KOPT-K1 (cell line): Measurements from ENCODE around the gene ANKRD65.
"Not testable (repeated sequence)": the region's sequence is repeated elsewhere in the genome, so short reads cannot be mapped to it uniquely, and the experiment has no call there.

Experiments used
- H3K27ac ChIP-seq: fragments of 200-600 bp; sonication (generic); 2 replicates; pipeline ENCODE4 v1.5.1; 2016; ENCODE audit warnings: antibody characterized with exemption, mild to moderate bottlenecking, low read depth, low read length; ENCODE audit not compliant: poor library complexity, severe bottlenecking
- H3K36me3 ChIP-seq: fragments of 200-600 bp; sonication (generic); 2 replicates; pipeline ENCODE4 v1.5.1; 2017; ENCODE audit warnings: antibody characterized with exemption, mild to moderate bottlenecking, low read length, moderate library complexity; ENCODE audit not compliant: insufficient read depth
- H3K9me3 ChIP-seq: fragments of 200-600 bp; sonication (generic); 2 replicates; pipeline ENCODE4 v1.5.1; 2017; ENCODE audit warnings: antibody characterized with exemption, low read length, mild to moderate bottlenecking; ENCODE audit not compliant: insufficient read depth, poor library complexity, severe bottlenecking

ANKRD65 gene

DNA sequence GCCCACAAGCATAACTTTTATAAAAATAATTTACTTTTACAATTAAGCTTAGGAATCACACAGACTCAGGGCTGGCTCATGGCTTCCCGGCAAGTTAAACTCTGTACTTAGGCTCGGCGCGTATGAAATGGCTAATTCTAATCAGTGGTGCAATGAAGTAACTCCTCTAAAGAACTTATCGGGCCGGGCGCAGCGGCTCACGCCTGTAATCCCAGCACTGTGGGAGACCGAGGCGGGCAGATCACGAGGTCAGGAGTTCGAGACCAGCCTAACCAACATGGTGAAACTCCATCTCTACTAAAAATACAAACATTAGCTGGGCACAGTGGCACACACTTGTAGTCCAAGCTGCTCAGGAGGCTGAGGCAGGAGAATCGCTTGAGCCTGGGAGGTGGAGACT is 51.0 kb downstream of the ANKRD65 start:
- Histone ChIP-seq H3K36me3 (peaks cover 14% of the 10 kb centered on the region; the same call in 1 of the 2 replicates), H3K9me3 (peaks cover 17% of the 10 kb centered on the region)
- not testable (repeated sequence) for H3K27ac ChIP-seq
